ENCODE results near the gene THAP4. TPM values are rescaled to one million over a fixed set of nuclear protein-coding genes. Genes with fewer than 3 reads are reported as not detected.

THAP4 gene
- total and polyA plus RNA-seq, 2 of the 13 experiments (the other 11 are each of a cell fraction or from before 2014, with no cell fraction given) = 59.7 to 75.7 TPM

DNA sequence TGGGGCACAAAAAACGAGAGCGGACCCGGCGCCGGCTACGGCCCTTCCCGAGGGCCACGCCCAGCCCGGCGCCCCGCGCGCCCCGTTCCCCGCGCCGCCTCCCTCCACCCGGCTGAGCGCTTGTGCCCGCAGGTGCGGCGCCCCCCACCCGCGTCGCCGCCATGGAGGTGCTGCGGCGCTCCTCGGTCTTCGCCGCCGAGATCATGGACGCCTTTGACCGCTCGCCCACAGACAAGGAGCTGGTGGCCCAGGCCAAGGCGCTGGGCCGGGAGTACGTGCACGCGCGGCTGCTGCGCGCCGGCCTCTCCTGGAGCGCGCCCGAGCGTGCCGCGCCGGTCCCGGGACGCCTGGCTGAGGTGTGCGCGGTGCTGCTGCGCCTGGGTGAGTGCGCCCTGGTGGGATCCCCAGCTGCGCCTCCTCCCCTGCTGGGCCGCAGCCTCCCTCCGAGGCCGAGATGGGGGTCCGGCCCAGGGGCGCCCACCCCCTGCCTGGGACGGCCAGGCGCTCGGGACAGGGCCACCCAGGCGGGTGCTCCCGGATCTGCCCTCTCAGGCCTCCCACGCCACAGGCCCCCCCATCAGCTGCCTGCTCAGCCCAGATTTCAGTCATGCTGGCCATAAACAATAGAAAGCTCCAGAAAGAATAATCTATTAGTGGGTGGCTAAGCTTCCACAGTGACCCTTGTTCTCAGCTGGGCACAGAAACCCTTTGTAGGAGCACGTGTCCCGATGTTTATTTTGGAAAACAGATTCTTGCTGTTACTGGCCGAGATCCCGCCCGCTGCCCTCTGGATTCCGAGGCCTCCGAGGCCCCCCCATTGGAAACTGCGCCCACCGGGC, 77.4 kb downstream of the THAP4 start (continued):
- TF ChIP-seq ZNF354B (CRISPR knock-in tag; IDR thresholded peaks at IDR 0.05) (no peak), ATM (IDR thresholded peaks at IDR 0.05; ENCODE audit: borderline replicate concordance) (no peak), HMG20B (CRISPR knock-in tag; conservative IDR thresholded peaks at IDR 0.05) (no peak), MAFG (CRISPR knock-in tag; IDR thresholded peaks at IDR 0.05) (no peak), TBL1XR1 (IDR thresholded peaks at IDR 0.05; ENCODE audit: borderline replicate concordance, low read length, partially characterized antibody) (no peak), SOX13 (IDR thresholded peaks at IDR 0.05) (no peak), SOX13 (CRISPR knock-in tag; conservative IDR thresholded peaks at IDR 0.05 in 1 of 2, IDR thresholded peaks at IDR 0.05 in 1 of 2) (peak in 1 of 2 experiments; percentile 80; a peak in 1 of 4 replicates), ZNF441 (CRISPR knock-in tag; IDR thresholded peaks at IDR 0.05; ENCODE audit: borderline replicate concordance) (no peak), NR1H2 (CRISPR knock-in tag; IDR thresholded peaks at IDR 0.05; ENCODE audit: borderline replicate concordance, low read depth) (0 out of 2 replicates have a peak, but pooled peaks have one; percentile 42), ZNF367 (CRISPR knock-in tag; IDR thresholded peaks at IDR 0.05; ENCODE audit: borderline replicate concordance) (0 out of 2 replicates have a peak, but pooled peaks have one; percentile 46), ELF3 (CRISPR knock-in tag; IDR thresholded peaks at IDR 0.05) (no peak; the same call in 1 of the 2 replicates), ZBTB44 (CRISPR knock-in tag; IDR thresholded peaks at IDR 0.05) (no peak)
- TF ChIP-seq, protein P1, sequence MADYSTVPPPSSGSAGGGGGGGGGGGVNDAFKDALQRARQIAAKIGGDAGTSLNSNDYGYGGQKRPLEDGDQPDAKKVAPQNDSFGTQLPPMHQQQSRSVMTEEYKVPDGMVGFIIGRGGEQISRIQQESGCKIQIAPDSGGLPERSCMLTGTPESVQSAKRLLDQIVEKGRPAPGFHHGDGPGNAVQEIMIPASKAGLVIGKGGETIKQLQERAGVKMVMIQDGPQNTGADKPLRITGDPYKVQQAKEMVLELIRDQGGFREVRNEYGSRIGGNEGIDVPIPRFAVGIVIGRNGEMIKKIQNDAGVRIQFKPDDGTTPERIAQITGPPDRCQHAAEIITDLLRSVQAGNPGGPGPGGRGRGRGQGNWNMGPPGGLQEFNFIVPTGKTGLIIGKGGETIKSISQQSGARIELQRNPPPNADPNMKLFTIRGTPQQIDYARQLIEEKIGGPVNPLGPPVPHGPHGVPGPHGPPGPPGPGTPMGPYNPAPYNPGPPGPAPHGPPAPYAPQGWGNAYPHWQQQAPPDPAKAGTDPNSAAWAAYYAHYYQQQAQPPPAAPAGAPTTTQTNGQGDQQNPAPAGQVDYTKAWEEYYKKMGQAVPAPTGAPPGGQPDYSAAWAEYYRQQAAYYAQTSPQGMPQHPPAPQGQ (CRISPR knock-in tag; IDR thresholded peaks at IDR 0.05; ENCODE audit: borderline replicate concordance) = no peak
- TF ChIP-seq, protein P2, sequence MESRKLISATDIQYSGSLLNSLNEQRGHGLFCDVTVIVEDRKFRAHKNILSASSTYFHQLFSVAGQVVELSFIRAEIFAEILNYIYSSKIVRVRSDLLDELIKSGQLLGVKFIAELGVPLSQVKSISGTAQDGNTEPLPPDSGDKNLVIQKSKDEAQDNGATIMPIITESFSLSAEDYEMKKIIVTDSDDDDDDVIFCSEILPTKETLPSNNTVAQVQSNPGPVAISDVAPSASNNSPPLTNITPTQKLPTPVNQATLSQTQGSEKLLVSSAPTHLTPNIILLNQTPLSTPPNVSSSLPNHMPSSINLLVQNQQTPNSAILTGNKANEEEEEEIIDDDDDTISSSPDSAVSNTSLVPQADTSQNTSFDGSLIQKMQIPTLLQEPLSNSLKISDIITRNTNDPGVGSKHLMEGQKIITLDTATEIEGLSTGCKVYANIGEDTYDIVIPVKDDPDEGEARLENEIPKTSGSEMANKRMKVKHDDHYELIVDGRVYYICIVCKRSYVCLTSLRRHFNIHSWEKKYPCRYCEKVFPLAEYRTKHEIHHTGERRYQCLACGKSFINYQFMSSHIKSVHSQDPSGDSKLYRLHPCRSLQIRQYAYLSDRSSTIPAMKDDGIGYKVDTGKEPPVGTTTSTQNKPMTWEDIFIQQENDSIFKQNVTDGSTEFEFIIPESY (CRISPR knock-in tag; IDR thresholded peaks at IDR 0.05) = no peak
- TF ChIP-seq, protein P3, sequence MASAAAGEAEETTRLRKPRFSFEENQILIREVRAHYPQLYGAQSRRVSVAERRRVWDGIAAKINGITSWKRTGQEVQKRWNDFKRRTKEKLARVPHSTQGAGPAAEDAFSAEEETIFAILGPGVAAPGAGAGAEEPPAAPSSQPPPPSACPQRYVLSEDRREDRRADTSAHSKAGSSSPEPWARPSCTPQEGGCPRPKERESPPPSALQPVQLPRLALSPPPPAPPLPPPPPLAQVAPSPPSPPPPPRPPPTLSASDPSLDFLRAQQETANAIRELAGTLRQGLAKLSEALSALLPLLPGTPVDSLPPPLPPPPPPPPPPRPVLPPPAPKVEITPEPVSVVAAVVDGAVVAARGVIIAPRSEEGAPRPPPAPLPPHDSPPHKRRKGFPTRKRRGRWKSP (CRISPR knock-in tag; IDR thresholded peaks at IDR 0.05) = peak; percentile 72
